Natural killer cell (primary cell): ENCODE data around the gene RSU1. TPM values are rescaled to one million over a fixed set of nuclear protein-coding genes. Genes with fewer than 3 reads are reported as not detected.

Source experiments
- ATAC-seq, 3 donors: fragments of 150-1000 bp in 2 of 3; fragments of 200-7000 bp in 1 of 3; cut with Tn5 transposase; 1 replicate in 1 of 3; 2 replicates in 2 of 3; pipeline ENCODE4 v1.10.0; 2021; ENCODE audit warnings: mild to moderate bottlenecking in 2 of 3, moderate library complexity in 2 of 3
- DNase-seq, 2 donors: peaks; one replicate each; pipeline versions ENCODE4 v3.0.0 to v3.0.0-alpha.2; 2013 to 2021; ENCODE audit warnings: mixed read lengths in 1 of 2
- H3K27ac ChIP-seq: one replicate; pipeline ENCODE4 v1.5.1; 2013; ENCODE audit warnings: mild to moderate bottlenecking, low read length
- H3K27me3 ChIP-seq: one replicate; pipeline ENCODE4 v1.6.1; 2013; ENCODE audit warnings: low read length; ENCODE audit not compliant: control insufficient read depth, insufficient read depth
- H3K36me3 ChIP-seq: one replicate; pipeline ENCODE4 v1.6.1; 2013; ENCODE audit warnings: low read length; ENCODE audit not compliant: control insufficient read depth, insufficient read depth
- H3K4me1 ChIP-seq: one replicate; pipeline ENCODE4 v1.6.1; 2013; ENCODE audit warnings: low read length; ENCODE audit not compliant: control insufficient read depth, insufficient read depth
- H3K4me3 ChIP-seq: one replicate; pipeline ENCODE4 v1.5.1; 2013; ENCODE audit warnings: low read length
- H3K9me3 ChIP-seq: one replicate; pipeline ENCODE4 v1.6.1; 2013; ENCODE audit warnings: low read length; ENCODE audit not compliant: control insufficient read depth, insufficient read depth
- H3K27ac Mint-ChIP-seq, 2 donors: one replicate each; pipeline ENCODE4 v1.8.0; 2022; ENCODE audit warnings: mild to moderate bottlenecking in 2 of 2, mixed read lengths in 2 of 2, moderate library complexity in 1 of 2
- H3K27me3 Mint-ChIP-seq, 2 donors: one replicate each; pipeline ENCODE4 v1.8.0; 2022; ENCODE audit warnings: low read depth in 2 of 2, mixed read lengths in 2 of 2
- H3K36me3 Mint-ChIP-seq: one replicate; pipeline ENCODE4 v1.8.0; 2022; ENCODE audit warnings: mixed read lengths
- H3K4me1 Mint-ChIP-seq, 2 donors: one replicate each; pipeline ENCODE4 v1.8.0; 2022; ENCODE audit warnings: mixed read lengths in 2 of 2
- H3K4me3 Mint-ChIP-seq: one replicate; pipeline ENCODE4 v1.8.0; 2022; ENCODE audit warnings: mild to moderate bottlenecking, moderate library complexity, mixed read lengths
- H3K9me3 Mint-ChIP-seq, 2 donors: one replicate each; pipeline ENCODE4 v1.8.0; 2022; ENCODE audit warnings: mixed read lengths in 2 of 2
- CTCF ChIP-seq: fragments of 200-600 bp; IDR thresholded peaks from one replicate; pipeline ENCODE4 v1.8.0; 2022; ENCODE audit warnings: antibody characterized with exemption
- WGBS: methylation state at CpG from one replicate; pipeline ENCODE4 v1.1.7; 2013; ENCODE audit warnings: missing lambda C conversion rate; ENCODE audit not compliant: insufficient coverage; 5-methylcytosine and 5-hydroxymethylcytosine counted together
- intact Hi-C: fragments of 100-400 bp; cut with micrococcal nuclease; formaldehyde crosslinking; loops from one replicate; pipeline ENCODE4 v1.14.2; 2022
- total RNA-seq, 4 donors: library from RNA; stranded (reverse); fragments of 120-200 nt in 1 of 4; gene quantifications; one replicate each; pipeline versions ENCODE4 v1.2.3 to v1.2.4, GENCODE V29; 2013 to 2022

The RSU1 gene
- total RNA-seq, 3 donors from 2014 or later (not counting 1 experiment from before 2014, with no cell fraction given), result 75.0 to 85.3 (median 80.0) TPM

- ATAC-seq, result peak in 1 of 3 donors; percentile 42
- H3K27me3 ChIP-seq, result no peaks in the 10 kb centered on the region
- H3K4me1 Mint-ChIP-seq, result peaks cover 21 to 31% of the 10 kb centered on the region in 2 donors
- H3K4me1 ChIP-seq, result peaks cover 6% of the 10 kb centered on the region
- H3K27ac ChIP-seq, result no peak overlapping the region
- H3K36me3 Mint-ChIP-seq, result no peaks in the 10 kb centered on the region
- no peaks in the 10 kb centered on the region for H3K9me3 Mint-ChIP-seq
- H3K4me3 ChIP-seq, result no peak overlapping the region
- no peaks in the 10 kb centered on the region for H3K36me3 ChIP-seq
- TF ChIP-seq CTCF, result no peak
- peak overlapping the region in 1 of 2 donors; percentile 1 for H3K27ac Mint-ChIP-seq
- intact Hi-C loops, result no loop called here
- H3K4me3 Mint-ChIP-seq, result peak overlapping the region; percentile 70
- no peak for DNase-seq
- H3K27me3 Mint-ChIP-seq, result no peaks in the 10 kb centered on the region
- WGBS, result 46% methylated on average over 2 of the region's 2 CpGs
- H3K9me3 ChIP-seq, result no peaks in the 10 kb centered on the region
These were observed 177.1 kb downstream of the RSU1 start for GRCh38 chr10:16640153-16640552.

DNA sequence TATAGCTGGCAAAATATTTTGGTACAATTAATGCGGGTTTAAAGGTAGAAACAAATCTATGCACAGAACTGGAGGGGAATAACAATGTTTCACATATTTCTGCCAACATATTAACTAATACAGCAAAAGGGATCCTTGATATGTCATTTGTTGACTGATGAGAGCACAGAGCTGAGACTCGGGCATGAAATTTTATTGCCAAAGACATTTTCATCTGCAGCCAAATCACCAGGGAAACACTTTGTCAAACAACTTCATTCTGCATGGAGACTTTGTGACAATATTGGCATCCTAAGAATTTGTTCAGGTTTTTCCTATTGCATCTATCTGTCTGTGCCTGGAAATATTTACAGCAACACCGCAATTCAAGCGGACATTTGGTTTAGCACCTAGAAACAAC is 177.8 kb downstream of the RSU1 start:
- Histone ChIP-seq H3K4me3 (no peak overlapping the region), H3K4me1 (peaks cover 6% of the 10 kb centered on the region), H3K27me3 (no peaks in the 10 kb centered on the region), H3K36me3 (no peaks in the 10 kb centered on the region), H3K27ac (no peak overlapping the region), H3K9me3 (no peaks in the 10 kb centered on the region)
- Mint-ChIP-seq H3K27me3 (no peaks in the 10 kb centered on the region), H3K9me3 (no peaks in the 10 kb centered on the region), H3K27ac (no peak overlapping the region), H3K4me3 (no peak overlapping the region), H3K36me3 (no peaks in the 10 kb centered on the region), H3K4me1 (peaks cover 19 to 31% of the 10 kb centered on the region in 2 donors)
- TF ChIP-seq CTCF, result no peak
- ATAC-seq (no peak), DNase-seq (no peak)
- intact Hi-C loops, result no loop called here
- 78% methylated on average over 3 of the region's 4 CpGs for WGBS

- H3K4me3 ChIP-seq, result no peak overlapping the region
- ATAC-seq, result no peak
- H3K9me3 ChIP-seq, result no peaks in the 10 kb centered on the region
- no peaks in the 10 kb centered on the region for H3K36me3 Mint-ChIP-seq
- H3K27ac ChIP-seq, result no peak overlapping the region
- H3K4me1 ChIP-seq, result no peaks in the 10 kb centered on the region
- H3K4me3 Mint-ChIP-seq, result no peak overlapping the region
- intact Hi-C loops, result no loop called here
- no peaks in the 10 kb centered on the region for H3K27me3 ChIP-seq
- no peak overlapping the region for H3K27ac Mint-ChIP-seq
- H3K36me3 ChIP-seq, result no peaks in the 10 kb centered on the region
- H3K4me1 Mint-ChIP-seq, result peaks cover 0 to 14% of the 10 kb centered on the region in 2 donors
- WGBS, result 86% methylated on average over 5 of the region's 5 CpGs
- no peaks in the 10 kb centered on the region for H3K9me3 Mint-ChIP-seq
- TF ChIP-seq CTCF, result no peak
- no peaks in the 10 kb centered on the region for H3K27me3 Mint-ChIP-seq
- no peak for DNase-seq
These were observed 184.2 kb downstream of the RSU1 start for GRCh38 chr10:16632996-16633395.

DNA sequence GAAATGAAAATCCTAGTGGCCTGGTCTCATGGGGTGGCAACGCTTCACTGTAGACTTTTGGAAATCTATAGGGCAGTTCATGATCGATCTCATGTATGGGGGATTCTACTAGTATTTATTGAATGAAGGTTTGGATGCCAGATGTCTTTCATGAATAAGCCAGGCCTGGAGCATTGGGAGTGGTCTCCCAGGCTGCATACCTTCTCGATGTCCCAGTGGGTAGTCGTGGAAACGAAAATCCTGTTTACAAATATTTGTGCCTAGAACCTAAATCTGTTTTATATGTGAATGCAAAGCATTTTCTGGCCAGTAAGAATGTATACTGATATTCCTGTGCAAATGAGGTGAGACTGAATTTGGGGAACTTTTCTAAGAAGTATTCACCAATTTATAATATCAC is 190.5 kb downstream of the RSU1 start:
- DNase-seq, result no peak
- Histone ChIP-seq H3K27me3 (no peaks in the 10 kb centered on the region), H3K4me3 (no peak overlapping the region), H3K27ac (no peak overlapping the region), H3K9me3 (no peaks in the 10 kb centered on the region), H3K4me1 (no peaks in the 10 kb centered on the region), H3K36me3 (no peaks in the 10 kb centered on the region)
- no peak for ATAC-seq
- H3K4me1 Mint-ChIP-seq, result peaks cover 4 to 14% of the 10 kb centered on the region in 2 donors
- H3K9me3 Mint-ChIP-seq, result peaks cover 0 to 2% of the 10 kb centered on the region in 2 donors
- 99% methylated on average over 5 of the region's 5 CpGs for WGBS
- no peak for TF ChIP-seq CTCF
- no peak overlapping the region for H3K4me3 Mint-ChIP-seq
- no peaks in the 10 kb centered on the region for H3K36me3 Mint-ChIP-seq
- H3K27me3 Mint-ChIP-seq, result no peaks in the 10 kb centered on the region
- intact Hi-C loops, result no loop called here
- no peak overlapping the region for H3K27ac Mint-ChIP-seq
